ENCODE data around the gene PLA2G7. TPM values are rescaled to one million over a fixed set of nuclear protein-coding genes. Genes with fewer than 3 reads are reported as not detected.

Gene PLA2G7
- total and polyA plus RNA-seq, 2 of the 8 experiments (the other 6 are each of a cell fraction or from before 2014, with no cell fraction given), result 1.5 to 2.2 TPM

DNA sequence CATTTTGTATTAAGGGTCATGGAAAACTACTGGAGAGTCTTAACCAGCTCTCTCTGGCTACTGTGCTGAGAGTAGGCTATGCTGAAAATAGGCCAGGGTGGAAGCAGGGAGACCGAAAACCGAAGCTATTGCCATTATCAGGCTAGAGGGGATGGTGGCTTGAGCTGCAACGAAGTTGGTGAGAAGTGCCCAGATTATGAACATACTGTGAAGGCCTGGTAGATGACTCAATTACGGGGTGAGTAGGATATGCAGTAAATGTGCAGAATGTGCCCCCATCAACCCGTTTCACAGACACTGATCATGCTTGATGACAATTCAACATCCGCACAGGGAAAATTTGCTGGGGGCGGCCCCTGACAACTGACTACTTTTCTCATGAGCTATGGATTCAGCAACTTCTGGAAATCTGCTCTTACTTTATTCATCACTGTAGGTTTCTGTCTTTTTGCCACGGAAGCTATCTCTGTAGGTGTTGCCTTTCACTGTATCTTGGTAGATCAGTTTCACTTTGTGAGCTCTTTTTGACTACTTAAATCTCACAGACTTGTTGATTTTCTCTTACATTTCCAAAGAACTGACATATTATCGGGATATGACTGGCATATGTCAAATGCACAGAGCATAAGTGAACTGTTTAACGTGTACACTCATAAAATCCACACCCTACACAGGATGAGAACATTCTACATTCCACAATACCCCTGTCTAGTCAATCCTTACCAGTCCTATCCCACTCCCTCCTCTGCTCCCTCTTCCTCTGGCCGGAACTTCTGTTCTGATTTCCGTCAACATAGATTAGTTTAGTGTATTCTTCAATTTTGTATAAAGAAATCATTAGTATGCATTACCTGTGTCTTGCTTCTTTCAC is 42.5 kb upstream of the PLA2G7 start:
- no peaks in the 10 kb centered on the region for H3K4me1 ChIP-seq (replicated peaks in 1 of 4; ENCODE audit: control insufficient read depth in 3 of 4, insufficient read depth in 4 of 4, low read length in 3 of 4)
- H3K4me3 ChIP-seq (ENCODE audit: extremely low read depth in 1 of 4, insufficient read depth in 2 of 4, low read depth in 3 of 4, low read length in 4 of 4), result no peak overlapping the region
- no peaks in the 10 kb centered on the region for H3K27me3 ChIP-seq (replicated peaks in 1 of 4; ENCODE audit: control insufficient read depth in 3 of 4, extremely low read depth in 1 of 4, insufficient read depth in 3 of 4, low read length in 3 of 4)
- no peak overlapping the region for H4K5ac ChIP-seq (ENCODE audit: insufficient read length, low read depth, low read length)
- no peak overlapping the region for H4K91ac ChIP-seq (replicated peaks; ENCODE audit: insufficient read length, low read length)
- H2BK120ac ChIP-seq (replicated peaks; ENCODE audit: low read depth, low read length), result no peak overlapping the region
- POLR2A ChIA-PET (ENCODE audit: partially characterized antibody), result no interaction called here
- H3K9me3 ChIP-seq (ENCODE audit: insufficient read depth in 2 of 2, low read depth in 1 of 2, low read length in 1 of 2), result no peaks in the 10 kb centered on the region
- no peak overlapping the region for H2BK20ac ChIP-seq (ENCODE audit: low read length)
- H3K36me3 ChIP-seq (ENCODE audit: control insufficient read depth in 2 of 4, insufficient read depth in 4 of 4, low read length in 3 of 4), result no peaks in the 10 kb centered on the region
- no peak overlapping the region for H2BK5ac ChIP-seq (ENCODE audit: low read depth, low read length)
- H3K23ac ChIP-seq (ENCODE audit: insufficient read length), result no peak overlapping the region
- no peak overlapping the region for H2BK12ac ChIP-seq (ENCODE audit: low read depth, low read length)
- 91% methylated on average over 12 of the region's 12 CpGs; no CpG with 5 or more reads in 1 of the 2 experiments for whole genome bisulfite sequencing, 2 experiments (ENCODE audit: extremely low coverage in 1 of 2, insufficient coverage in 1 of 2, insufficient read length in 1 of 2, insufficient replicate concordance in 2 of 2, low coverage in 1 of 2, low lambda C conversion rate in 2 of 2, missing lambda C conversion rate in 1 of 2)
- H3K23me2 ChIP-seq (ENCODE audit: low read depth, low read length), result no peaks in the 10 kb centered on the region
- no peak overlapping the region for H3K56ac ChIP-seq (replicated peaks; ENCODE audit: insufficient read length, low read depth, low read length)
- H3K79me1 ChIP-seq (ENCODE audit: low read depth, low read length), result no peaks in the 10 kb centered on the region
- H3K9ac ChIP-seq (replicated peaks in 1 of 4; ENCODE audit: extremely low read depth in 1 of 4, low read depth in 3 of 4, low read length in 3 of 4), result no peak overlapping the region
- H4K20me1 ChIP-seq (replicated peaks in 1 of 2; ENCODE audit: control insufficient read depth in 1 of 2, insufficient read depth in 2 of 2, low read length in 2 of 2), result no peaks in the 10 kb centered on the region
- no peak overlapping the region for H3K4me2 ChIP-seq (ENCODE audit: insufficient read depth in 1 of 2, low read depth in 2 of 2, low read length in 2 of 2)
- H2BK15ac ChIP-seq (ENCODE audit: low read length), result no peak overlapping the region
- H3K27ac ChIP-seq (ENCODE audit: low read depth, low read length), result no peak overlapping the region
- H3K4ac ChIP-seq (replicated peaks; ENCODE audit: insufficient read length, low read depth, low read length), result no peak overlapping the region
- no peak overlapping the region for H3K14ac ChIP-seq (ENCODE audit: insufficient read length)
- no peak overlapping the region for H2AK5ac ChIP-seq (ENCODE audit: low read depth, low read length)
- no peak for TF ChIP-seq RAD21 (IDR thresholded peaks at IDR 0.05 in 1 of 2, conservative IDR thresholded peaks at IDR 0.05 in 1 of 2; ENCODE audit: low read depth in 2 of 2, low read length in 2 of 2)
- FAIRE-seq (no peak), DNase-seq (ENCODE audit: low read depth in 1 of 2, low spot score in 2 of 2) (no peak)
- CTCF ChIA-PET (ENCODE audit: partially characterized antibody), result interaction anchor here (0.9 to 1.9 kb wide), 3 partner anchors 22 to 257 kb away, joined by 3 to 4 read pairs (median 3); no protein-coding TSS in a partner anchor
- no peak overlapping the region for H4K8ac ChIP-seq (ENCODE audit: extremely low read depth, insufficient read depth, low read length)
- no peak overlapping the region for H2AFZ ChIP-seq (ENCODE audit: low read length)
- no peaks in the 10 kb centered on the region for H3K79me2 ChIP-seq (ENCODE audit: control insufficient read depth in 1 of 2, insufficient read depth in 2 of 2, low read length in 2 of 2)
- H3K18ac ChIP-seq (ENCODE audit: extremely low read depth, low read length), result no peak overlapping the region

All from H1 (cell line).